ENCODE measurements around the gene TAF3.

The TAF3 gene

DNA sequence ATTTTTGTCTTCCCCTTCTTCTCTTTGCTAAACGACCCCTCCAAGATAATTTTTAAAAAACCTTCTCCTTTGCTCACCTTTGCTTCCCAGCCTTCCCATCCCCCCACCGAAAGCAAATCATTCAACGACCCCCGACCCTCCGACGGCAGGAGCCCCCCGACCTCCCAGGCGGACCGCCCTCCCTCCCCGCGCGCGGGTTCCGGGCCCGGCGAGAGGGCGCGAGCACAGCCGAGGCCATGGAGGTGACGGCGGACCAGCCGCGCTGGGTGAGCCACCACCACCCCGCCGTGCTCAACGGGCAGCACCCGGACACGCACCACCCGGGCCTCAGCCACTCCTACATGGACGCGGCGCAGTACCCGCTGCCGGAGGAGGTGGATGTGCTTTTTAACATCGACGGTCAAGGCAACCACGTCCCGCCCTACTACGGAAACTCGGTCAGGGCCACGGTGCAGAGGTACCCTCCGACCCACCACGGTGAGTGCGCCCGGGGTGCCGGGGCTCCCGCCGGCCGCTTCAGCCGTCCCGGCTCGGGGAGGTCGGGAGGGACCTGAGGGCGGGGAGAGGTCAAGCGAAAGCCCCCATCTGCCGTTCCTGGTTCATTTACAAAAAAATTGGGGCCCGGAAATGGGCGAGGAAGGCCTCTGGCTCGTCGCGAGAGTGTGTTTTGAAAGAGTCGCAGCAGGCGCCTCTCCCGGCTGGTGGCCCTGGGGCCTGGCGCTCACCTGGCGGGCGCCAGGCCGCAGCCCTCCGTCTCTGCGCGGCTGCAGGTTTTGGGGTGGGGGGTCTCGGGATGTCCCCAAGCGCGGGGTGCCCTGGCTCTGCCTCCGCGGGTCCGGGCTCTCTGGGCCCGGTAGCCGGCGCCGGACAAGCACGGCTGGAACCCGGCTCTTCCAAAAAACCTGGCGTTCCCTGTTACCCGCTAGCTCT lies 237.4 kb downstream of the TAF3 start:
- no peak for DNase-seq (ENCODE audit: low read depth in 3 of 3, low spot score in 1 of 3)

DNA sequence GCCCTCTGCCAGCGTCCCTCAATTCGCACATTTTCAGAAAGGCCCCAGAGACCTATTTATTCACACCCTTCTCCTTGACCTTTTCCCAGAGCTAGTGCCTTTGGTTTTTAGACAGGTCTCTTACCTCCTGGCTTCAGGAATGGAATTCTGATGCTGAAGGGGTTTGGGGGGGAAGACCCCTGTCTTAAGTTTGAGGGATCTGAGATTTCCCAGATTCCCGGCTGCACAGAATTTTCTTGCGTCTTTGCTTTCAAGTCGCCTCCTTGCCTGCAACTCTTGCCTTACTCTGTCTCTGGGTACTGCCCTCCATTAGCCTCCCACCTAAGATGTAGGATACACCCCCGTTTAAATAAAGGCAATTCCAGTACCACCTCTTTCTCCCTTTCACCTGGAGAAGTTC lies 238.1 kb downstream of the TAF3 start:
- DNase-seq (ENCODE audit: low read depth in 3 of 3, low spot score in 1 of 3), result no peak

DNA sequence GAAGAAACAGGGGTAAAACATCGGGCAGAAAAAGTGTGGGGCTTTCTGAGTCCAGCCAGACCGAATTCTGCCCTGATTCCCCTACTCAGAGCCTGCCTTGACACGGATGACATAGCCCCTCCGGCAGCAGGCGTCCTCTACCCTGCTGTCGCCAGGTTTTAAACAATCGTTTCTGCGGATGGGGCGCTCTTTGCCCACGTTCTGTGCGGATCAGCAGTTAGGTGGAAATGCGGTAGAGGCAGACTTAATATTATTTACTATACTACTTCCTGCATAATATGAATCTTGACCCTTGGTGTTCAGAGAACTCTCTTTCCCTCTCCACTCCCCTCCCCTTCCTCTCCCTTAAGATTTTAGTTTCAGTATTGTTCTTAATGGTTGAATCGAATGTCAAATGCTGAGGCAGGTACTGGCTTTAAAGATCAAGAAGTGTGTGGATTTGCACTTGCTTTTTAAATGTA lies 238.6 kb downstream of the TAF3 start:
- no peak for DNase-seq (ENCODE audit: low read depth in 3 of 3, low spot score in 1 of 3)

DNA sequence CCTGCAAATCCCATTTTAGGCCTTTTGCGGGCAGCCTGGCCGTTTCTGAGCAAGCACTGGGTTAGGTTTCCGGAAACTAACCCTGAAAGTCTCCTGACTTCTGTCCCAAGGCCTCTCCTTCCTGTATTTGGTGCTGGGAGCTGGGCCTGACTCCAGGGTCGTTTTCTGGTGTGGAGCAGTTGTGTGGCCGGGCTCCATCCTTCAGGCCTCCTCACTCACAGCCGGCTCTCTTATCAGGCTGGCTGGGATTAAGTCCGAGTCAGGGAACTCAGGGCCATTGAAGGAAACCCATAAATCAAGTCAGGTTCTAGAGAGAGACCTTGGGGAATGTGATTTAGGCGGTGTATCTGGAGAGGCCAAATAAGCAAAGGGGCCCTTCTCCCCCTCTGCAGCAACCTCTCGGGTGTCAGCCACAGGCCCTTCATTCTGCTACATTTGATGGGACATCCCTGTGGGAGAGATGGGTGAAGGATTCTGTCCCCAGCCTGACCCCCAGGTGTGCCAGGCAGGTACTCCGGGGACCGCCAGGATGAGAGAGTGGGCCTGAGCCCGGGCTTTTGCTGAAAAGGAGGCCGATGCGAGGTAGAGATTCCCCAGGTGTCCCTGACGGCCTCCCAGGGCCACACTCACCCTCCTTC lies 239.4 kb downstream of the TAF3 start:
- DNase-seq (ENCODE audit: low read depth in 3 of 3, low spot score in 1 of 3), result no peak

DNA sequence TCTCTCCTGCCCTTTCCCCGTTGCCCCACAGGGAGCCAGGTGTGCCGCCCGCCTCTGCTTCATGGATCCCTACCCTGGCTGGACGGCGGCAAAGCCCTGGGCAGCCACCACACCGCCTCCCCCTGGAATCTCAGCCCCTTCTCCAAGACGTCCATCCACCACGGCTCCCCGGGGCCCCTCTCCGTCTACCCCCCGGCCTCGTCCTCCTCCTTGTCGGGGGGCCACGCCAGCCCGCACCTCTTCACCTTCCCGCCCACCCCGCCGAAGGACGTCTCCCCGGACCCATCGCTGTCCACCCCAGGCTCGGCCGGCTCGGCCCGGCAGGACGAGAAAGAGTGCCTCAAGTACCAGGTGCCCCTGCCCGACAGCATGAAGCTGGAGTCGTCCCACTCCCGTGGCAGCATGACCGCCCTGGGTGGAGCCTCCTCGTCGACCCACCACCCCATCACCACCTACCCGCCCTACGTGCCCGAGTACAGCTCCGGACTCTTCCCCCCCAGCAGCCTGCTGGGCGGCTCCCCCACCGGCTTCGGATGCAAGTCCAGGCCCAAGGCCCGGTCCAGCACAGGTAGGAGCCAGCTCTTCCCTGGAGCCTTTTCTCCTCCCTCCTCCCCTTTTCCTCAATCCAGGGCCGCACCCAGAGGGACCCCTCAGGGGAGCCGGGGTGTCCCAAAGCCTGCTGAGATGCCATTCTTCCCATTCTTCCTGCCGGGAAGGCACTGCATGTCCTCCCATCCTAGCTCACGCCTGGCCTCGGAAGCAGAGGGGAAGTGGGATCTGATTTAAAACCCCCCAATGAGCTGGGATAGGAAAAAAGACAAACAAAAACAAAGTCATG lies 240.2 kb downstream of the TAF3 start:
- no peak for DNase-seq (ENCODE audit: low read depth in 3 of 3, low spot score in 1 of 3)

DNA sequence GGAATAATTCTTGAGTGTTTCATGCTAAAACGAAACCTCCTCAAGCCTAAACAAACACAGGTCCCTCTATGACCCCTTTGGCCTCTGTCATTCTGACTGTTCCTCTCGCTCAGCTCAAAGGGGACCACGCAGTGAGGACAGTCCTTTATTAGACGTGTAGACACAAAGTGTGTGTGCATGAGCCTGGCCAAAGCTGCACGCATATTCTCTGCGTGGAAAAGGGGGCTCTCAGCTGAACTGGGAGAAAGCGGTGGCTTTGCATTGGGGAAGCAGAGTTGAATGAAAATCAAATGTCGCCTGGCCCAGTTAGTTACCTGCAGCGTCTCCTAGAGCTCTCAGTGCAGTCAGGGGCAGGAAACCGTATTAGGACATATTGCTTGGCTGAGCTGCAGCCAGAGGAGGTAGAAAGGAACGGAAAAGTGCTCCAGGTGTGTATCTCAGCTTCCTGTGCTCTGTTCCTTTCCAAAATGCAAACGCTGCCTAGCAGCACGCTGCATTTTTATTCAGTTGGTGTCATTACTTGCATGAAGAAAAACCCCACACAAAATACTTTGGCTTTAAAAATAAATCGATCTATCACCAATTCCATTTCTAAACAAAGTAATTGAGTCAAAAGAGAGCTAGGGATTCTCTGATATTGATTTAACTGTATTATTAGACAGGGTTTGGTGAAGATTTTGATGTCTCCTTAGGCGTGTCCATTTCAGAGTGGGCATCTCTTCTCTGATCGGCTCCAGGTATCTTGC lies 241.1 kb downstream of the TAF3 start:
- no peak for DNase-seq (ENCODE audit: low read depth in 3 of 3, low spot score in 1 of 3)

DNA sequence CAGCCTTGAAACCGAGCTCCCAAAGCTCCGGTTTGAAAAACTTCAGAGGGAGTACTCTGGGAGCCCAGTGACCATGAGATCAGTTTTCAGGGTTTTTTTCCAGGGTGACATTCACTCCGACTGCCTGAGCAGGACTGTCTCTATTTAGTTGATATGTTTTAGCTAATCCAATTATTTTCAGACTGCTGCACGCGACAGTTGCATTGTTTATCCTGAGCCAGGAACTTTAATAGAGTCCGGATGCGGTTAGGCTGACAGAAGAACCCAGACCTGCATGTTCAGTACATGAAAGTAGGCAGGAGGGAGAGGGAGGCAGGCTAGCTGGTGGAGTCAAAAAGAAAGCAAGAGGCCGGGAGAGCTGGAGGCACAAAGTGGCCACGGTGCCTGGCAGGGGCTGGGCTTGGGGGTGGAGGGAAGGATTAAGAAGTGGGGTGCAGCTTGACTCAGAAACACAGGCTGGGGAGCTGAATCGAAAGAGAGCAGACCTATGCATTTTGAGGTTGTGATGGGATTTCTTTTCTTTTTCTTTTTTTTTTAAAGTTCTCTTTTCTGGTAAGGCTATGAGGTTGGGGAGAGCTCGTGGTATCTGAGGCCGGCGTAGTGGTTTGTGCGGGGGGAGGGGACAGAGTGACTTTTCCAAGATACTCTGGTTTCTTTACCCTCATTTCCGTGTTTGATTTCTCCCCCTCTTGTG lies 241.9 kb downstream of the TAF3 start:
- DNase-seq (ENCODE audit: low read depth in 3 of 3, low spot score in 1 of 3), result no peak

DNA sequence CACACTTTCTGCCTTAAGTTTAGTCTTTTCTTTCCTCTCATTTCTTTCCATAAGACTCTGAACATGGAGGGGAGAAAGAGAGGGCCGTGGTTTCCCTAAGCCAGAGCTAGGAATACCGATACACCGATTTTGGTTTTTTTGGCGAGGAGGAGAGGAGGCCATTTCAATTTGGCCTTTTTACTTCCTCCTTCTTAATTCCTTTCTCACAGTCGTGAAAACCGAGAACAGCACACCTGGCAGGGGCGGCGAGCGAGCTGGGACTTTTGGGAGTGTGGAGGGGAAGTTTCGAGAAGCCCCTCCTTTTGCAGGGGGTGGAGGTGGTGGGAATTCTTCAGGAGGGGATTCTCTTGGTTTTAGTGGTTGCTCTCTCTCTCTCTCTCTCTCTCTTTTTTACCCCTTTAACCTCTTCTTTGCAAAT lies 242.4 kb downstream of the TAF3 start:
- no peak for DNase-seq (ENCODE audit: low read depth in 3 of 3, low spot score in 1 of 3)

DNA sequence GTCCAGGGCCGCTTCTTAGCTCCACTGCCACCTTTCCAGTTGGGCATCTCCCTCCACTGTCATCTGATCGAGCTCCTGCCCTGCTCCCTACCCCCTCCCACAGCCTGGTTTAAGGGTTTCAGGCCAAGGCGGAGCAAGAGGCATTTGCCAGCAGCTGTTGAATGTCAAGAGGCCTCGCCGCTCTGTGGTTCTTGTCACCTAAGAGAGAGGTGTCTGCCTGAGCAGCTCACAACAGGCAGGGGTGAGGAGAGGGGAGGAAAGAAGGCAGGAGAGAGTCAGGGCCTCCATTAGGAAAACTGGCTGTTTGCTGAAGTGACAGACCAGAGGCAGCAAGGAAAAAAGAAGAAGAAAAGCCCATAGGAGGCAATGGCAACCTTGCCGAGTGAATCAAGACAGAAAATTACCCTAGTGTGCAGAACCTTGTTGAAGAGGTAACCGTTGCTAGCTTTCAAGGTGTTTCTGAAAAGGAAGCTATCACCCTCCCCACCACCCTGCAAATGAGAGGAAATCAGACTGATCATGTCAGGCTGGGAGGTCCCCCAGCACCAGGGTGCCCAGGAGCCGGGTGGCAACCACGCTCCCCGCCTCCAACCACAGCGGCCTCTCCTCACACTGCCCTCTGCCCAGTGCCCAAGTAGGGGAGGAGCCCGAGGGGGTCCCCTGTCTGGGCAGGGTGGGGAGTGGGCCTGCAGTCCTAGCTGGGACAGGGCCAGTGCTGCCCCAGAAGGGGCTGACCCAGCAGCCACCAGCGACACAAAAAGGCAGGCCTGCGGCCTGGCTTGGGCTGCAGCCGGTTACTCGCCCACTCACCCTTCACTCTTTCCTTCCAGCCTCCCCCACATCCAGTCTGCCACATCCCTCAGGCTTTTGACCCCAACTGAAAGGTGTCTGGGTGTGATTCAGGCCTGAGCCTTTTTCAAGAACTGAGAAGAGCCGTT lies 243.2 kb downstream of the TAF3 start:
- no peak for DNase-seq (ENCODE audit: low read depth in 3 of 3, low spot score in 1 of 3)

DNA sequence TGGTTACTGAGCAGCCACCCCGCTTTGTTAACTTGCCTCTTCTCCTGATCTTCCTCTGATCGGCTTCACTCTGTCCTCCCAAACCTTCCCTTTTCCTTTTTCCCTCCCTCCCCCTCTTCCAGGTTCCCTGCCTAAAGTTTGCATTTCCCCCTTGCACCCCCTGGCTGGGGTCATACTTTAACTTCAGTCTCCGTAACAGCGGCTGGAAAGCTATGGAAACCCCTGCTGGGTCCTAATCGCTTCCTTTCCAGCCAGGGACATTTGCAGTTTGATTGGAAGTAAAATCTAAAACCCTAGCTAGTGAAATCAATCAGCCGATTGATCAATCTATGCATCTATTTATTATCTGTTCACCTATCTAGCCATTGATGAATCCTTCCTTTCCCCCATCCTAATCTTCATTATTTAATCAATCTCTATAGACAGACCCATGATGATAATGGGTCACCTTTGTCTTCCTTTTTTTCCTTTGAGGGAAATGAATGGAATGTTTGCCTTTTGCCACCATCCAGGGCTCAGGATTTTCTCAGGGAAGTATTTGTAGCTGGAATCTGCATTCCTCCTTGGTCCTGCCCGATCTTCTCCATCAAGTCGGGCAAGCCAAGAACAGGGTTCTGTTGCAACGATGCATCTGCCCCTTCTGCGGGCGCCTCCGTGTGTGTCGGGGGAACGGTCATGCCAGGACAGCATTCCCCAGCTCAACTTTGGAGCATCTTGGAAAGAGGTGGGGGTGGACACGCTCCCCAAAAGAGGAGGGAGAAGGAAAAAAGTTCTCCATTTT lies 245.0 kb downstream of the TAF3 start:
- no peak for DNase-seq (ENCODE audit: low read depth in 3 of 3, low spot score in 1 of 3)

DNA sequence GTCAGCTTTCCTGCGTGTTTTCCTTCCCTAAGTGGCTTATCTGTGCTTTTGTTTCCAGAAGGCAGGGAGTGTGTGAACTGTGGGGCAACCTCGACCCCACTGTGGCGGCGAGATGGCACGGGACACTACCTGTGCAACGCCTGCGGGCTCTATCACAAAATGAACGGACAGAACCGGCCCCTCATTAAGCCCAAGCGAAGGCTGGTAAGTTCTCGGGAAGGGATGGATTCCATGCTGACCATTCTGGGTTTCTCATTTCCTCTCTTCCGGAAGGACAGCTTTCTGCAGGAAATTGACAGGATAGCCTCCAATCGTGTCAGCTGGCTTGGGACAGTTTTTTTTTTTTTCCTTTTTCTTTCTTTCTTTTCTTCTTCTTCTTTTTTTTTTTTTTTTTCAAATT lies 245.6 kb downstream of the TAF3 start:
- DNase-seq (ENCODE audit: low read depth in 3 of 3, low spot score in 1 of 3), result no peak

DNA sequence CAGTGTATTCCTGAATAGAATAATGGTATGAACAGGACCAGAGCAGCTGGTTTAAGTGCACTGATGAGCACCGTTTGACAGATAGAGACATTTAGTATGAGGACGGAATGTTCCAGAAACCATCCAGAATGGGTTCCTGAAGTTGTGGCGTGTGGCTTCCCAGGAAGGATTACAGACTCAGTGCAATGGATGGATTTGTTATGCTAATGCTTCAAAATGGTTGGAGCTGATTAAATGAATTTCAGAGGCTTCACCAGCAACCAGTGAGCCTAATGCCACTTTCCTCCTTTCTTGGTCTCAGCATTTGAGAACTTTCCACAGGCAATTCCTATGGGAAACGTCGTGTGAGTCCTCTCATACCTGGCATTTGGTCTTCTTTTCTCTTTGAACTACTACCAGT lies 246.1 kb downstream of the TAF3 start:
- no peak for DNase-seq (ENCODE audit: low read depth in 3 of 3, low spot score in 1 of 3)

DNA sequence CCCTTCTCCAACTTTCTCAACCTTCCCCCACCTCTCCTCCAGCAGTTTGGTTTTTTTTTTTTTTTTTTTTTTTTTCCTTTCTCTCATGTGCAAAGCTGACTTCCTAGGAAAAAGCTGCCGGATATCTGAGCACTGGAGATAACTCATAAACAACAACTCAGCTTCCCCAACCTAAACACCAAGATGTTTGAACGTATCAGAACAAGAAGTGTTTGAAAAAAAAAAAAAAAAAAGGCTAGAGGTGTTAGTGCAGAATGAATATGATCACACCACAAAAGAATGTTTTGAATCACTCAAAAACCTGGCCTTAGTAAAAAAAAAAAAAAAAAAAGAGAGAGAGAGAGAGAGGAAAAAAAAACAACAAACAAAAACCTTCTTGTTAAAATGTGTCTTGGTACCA lies 247.3 kb downstream of the TAF3 start:
- no peak for DNase-seq (ENCODE audit: low read depth in 3 of 3, low spot score in 1 of 3)

DNA sequence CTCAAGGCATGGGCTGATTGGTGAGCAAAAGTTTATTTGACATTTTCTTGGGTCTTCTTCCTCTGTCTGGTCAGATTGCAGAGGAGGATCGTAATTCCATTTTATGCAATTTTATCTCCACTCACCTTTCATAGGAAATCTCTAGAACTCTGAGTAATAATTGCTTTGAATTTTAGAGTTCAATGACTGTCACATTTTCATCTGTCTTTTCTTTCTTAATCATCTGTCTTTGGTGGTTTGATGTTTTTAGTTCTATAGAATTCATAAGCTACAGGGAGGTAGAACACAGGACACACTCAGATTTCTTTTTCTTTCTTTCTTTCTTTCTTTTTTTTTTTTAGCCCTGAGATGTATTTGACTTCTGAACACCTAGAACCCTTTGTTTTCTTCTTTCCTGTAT lies 247.8 kb downstream of the TAF3 start:
- DNase-seq (ENCODE audit: low read depth in 3 of 3, low spot score in 1 of 3), result no peak
